ENCODE measurements around the gene TEAD2.

The TEAD2 gene

GRCh38 chr19:49362048-49362928 is at the start of gene TEAD2:
Gene TEAD2 (minus strand): TSS chr19:49362416. CDS start chr19:49360075, 2,341 bp downstream.
- no peak for DNase-seq

DNA sequence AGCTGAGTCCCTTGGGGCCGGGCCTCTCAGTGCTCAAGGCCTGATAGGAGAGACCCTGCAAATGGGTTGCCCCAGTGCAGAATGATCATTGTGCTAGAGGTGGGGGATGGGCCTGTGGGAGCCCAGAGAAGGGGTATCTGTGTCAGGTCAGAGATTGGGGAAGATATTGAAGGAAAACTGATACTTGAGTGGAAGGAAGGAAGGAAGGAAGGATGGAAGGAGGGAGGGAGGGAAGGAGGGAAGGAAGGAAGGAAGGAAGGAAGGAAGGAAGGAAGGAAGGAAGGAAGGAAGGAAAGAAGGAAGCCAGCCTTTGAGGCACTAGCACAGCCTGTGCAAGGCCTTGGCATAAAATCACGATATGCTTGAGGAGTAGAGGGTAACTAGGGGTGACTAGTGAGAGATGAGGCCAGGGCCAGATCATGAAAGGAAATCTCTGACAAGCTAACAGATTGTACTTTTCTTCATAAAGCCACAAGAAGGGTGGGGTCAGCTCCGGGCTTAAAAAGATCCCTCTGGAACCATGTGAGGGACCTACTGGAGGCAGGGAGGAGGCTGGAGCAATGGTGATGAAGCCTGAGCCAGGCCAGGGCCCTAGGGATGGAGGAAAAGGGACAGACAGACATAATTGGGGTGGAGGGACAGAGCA is 49.6 kb upstream of the TEAD2 start:
- no peak for DNase-seq

GRCh38 chr19:49409441-49410029 is 47.3 kb upstream of the TEAD2 start:
- no peak for DNase-seq

- DNase-seq: no peak
These were observed 46.7 kb upstream of the TEAD2 start for GRCh38 chr19:49408816-49409440.

DNA sequence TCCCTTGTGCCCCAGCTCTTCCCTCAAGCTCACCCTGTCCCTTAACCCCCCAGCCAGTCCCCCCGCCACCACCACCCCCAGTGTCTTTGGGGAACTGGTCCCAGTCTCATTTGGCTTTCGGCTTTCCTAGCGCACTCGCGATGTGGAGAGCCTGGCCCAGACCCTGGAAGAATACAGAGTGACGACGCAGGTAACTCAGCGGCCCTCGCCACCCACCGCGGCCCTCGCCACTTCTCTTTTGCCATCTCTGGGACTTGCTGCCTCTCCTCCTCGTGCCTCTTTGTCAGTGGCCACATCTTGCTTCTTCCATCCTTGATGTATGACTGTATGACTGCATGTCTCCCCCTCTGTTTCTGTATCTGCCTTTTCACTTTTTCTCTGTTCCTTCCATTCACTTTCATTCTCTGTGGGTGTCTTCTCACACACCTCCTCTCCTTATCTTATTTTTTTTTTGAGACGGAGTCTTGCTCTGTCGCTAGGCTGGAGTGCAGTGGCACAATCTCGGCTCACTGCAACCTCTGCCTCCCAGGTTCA is 45.3 kb upstream of the TEAD2 start:
- no peak for DNase-seq

- DNase-seq: no peak
These were observed 44.9 kb upstream of the TEAD2 start for GRCh38 chr19:49407079-49407478.

- DNase-seq: peak; percentile 47
These were observed 41.4 kb upstream of the TEAD2 start for GRCh38 chr19:49403404-49404187.

GRCh38 chr19:49400029-49400428 is 37.8 kb upstream of the TEAD2 start:
- DNase-seq: no peak

DNA sequence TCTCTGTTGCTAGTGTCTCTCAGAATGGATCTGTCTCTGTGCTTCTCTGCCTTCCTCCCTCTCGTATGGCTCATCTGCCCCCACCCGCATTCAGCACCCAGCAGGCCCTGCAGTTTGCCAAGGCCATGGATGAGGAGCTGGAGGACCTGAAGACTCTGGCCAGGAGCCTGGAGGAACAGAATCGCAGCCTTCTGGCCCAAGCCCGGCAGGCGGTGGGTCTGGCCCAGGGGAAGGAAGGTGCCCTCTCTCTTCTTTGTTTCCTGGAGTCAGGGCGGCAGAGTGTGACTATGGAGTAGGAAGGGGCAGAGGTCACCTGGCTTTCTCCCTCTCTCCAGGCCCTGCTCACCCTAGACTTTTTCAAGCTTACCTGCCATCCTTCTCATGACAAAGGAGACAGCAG is 36.7 kb upstream of the TEAD2 start:
- DNase-seq: no peak

DNA sequence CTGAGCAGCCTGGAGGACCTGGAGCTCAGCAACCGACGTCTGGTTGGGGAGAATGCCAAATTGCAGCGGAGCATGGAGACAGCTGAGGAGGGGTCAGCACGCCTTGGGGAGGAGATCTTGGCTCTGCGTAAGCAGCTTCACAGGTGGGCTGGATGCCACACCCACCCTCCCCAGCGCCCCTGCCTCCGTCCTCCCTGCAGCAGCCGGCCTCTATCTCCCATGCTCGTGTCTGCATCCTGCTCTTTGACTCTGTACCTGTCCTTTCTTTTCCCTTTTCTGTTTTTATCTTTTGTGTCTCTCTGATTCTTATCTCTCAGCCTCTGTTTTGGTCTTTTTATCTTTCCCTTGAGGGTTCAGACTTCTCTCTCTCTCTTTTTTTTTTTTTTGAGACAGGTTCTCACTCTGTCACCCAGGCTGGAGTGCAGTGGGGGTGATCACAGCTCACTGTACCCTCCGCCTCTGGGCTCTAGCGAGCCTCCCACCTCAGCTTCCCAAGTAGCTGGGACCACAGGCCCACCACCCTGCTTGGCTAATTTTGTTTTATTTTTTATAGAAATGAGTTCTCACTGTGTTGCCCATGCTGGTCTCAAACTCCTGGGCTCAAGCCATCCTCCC is 35.9 kb upstream of the TEAD2 start:
- DNase-seq: no peak

DNA sequence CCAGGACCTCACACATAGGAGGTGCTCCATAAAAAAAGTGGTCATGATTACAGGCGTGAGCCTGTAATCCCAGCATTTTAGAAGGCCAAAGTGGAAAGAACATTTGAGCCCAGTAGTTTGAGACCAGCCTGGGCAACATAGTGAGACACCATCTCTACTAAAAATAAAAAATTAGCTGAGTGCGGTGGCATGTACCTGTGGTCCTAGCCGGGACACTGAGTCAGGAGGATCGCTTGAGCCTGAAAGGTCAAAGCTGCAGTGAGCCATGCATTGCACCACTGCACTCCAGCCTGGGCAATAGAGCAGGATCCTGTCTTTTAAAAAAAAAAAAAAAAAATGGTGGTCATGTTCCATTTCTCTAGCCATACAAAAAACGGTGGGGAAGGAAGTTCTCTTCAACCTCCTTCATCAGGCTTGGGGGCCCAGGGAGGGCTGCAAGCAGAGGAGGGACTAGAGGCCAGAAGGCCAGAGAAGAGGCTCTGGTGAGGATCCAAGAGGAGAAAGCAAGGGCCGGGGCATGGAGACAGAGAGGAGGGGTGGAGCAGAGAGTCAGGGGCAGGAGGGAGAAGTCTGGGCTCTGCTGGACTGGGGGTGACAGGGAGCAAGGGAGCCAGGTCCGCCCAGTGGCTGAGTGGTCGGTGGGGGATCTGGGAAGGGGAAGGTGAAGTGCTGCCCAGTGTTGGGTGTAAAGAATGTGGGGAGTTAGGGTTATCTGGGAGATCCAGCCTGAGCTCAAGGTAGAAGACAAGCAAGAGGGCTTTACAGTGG is 34.7 kb upstream of the TEAD2 start:
- no peak for DNase-seq

GRCh38 chr19:49395581-49396407 is 33.6 kb upstream of the TEAD2 start:
- no peak for DNase-seq

- no peak for DNase-seq
These were observed 31.7 kb upstream of the TEAD2 start for GRCh38 chr19:49393881-49394280.

GRCh38 chr19:49391581-49392399 is 29.6 kb upstream of the TEAD2 start:
- DNase-seq: peak; percentile 70

GRCh38 chr19:49390929-49391359 is 28.7 kb upstream of the TEAD2 start:
- DNase-seq: no peak

- no peak for DNase-seq
These were observed 28.1 kb upstream of the TEAD2 start for GRCh38 chr19:49390131-49390928.

GRCh38 chr19:49389406-49389805 is 27.2 kb upstream of the TEAD2 start:
- DNase-seq: no peak

DNA sequence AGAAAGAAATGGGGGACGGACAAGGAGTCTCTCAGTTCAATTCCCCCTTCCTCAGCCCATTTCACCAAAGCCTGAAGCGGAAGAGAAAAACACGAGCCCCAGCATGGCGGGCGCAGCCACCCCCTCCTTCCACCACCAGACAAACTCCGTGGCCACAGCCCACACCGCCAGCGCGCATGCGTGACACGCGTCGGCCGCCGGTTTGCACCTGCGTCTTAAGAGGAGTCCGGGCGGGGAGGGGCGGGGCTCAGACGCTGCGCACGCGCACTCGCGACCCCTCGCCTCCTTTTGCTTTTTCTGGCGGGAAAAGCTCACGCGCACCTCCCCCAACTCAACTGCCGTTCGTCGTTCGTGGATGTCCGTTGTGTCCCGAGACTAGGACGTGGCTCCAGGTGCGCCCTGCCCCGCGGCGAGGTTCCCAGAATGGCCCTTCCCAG is 25.7 kb upstream of the TEAD2 start, which contains the start of gene KASH5:
Gene KASH5 (plus strand): TSS at position 314 of the 437 bp plus-strand sequence. CDS start 2,635 bp downstream, outside the sequence.
- no peak for DNase-seq
